Activated CD8-positive, alpha-beta T cell treated with anti-CD3 and anti-CD28 coated beads for 36 hours (primary cell): Measurements from ENCODE around the gene ORM1. TPM values are rescaled to one million over a fixed set of nuclear protein-coding genes. Genes with fewer than 3 reads are reported as not detected.

ENCODE experiments used
- ATAC-seq: fragments of 200-7000 bp; cut with Tn5 transposase; one replicate; pipeline ENCODE4 v1.10.0; 2021; ENCODE audit warnings: mild to moderate bottlenecking, moderate library complexity
- CTCF ChIA-PET: fragments of 350-600 bp; sonication (Branson Sonifier 250); formaldehyde crosslinking; loops from one replicate; lab custom pipeline; 2021; ENCODE audit warnings: antibody characterized with exemption; lab: Charles Lee
- POLR2A ChIA-PET: fragments of 350-600 bp; sonication (Branson Sonifier 250); formaldehyde crosslinking; loops from one replicate; lab custom pipeline; 2021; ENCODE audit warnings: antibody characterized with exemption; lab: Charles Lee
- DNase-seq: peaks from one replicate; pipeline ENCODE4 v3.0.0-alpha.2; 2020
- H3K27ac Mint-ChIP-seq: one replicate; pipeline ENCODE4 v1.8.0; 2021; ENCODE audit warnings: mild to moderate bottlenecking, mixed read lengths
- H3K27me3 Mint-ChIP-seq: one replicate; pipeline ENCODE4 v1.8.0; 2021; ENCODE audit warnings: mixed read lengths
- H3K36me3 Mint-ChIP-seq: one replicate; pipeline ENCODE4 v1.8.0; 2021; ENCODE audit warnings: low read depth, mixed read lengths
- H3K4me1 Mint-ChIP-seq: one replicate; pipeline ENCODE4 v1.8.0; 2021; ENCODE audit warnings: low read depth, mixed read lengths
- H3K4me3 Mint-ChIP-seq: one replicate; pipeline ENCODE4 v1.8.0; 2021; ENCODE audit warnings: mild to moderate bottlenecking, moderate library complexity, mixed read lengths
- H3K9me3 Mint-ChIP-seq: one replicate; pipeline ENCODE4 v1.8.0; 2021; ENCODE audit warnings: mixed read lengths
- CTCF ChIP-seq: fragments of 200-600 bp; IDR thresholded peaks from one replicate; pipeline ENCODE4 v1.8.0; 2022; ENCODE audit warnings: antibody characterized with exemption, mild to moderate bottlenecking
- intact Hi-C: fragments of 100-400 bp; cut with micrococcal nuclease; formaldehyde crosslinking; loops from one replicate; pipeline ENCODE4 v1.10.0; 2022
- total RNA-seq, 2 experiments: library from RNA; stranded (reverse); gene quantifications; one replicate each; pipeline ENCODE4 v1.2.3, GENCODE V29; 2021

Gene ORM1
- total RNA-seq, 2 experiments from 2014 or later: not detected

DNA sequence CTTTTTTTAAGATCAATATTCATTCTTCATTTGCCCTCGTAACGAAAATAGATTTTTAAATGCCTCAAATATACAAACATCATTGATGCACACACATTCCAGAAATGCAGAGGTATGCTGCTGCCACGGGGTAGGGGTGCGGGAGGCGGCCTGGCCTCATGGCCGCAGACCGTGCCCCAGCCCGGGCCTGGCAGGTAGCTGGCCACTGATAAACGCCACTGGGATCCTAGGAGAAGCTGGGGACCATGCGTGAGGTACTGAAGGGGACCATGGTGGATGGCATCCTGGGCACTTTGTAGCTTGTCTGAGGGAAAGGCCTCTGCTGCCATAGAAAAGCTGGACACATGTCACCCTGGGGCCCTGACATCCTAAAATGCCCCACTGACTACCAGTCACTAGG lies 13.3 kb downstream of the ORM1 start:
- intact Hi-C loops: no loop called here
- ATAC-seq: no peak
- Mint-ChIP-seq H3K27ac (peak overlapping the region; percentile 55), H3K4me3 (no peak overlapping the region), H3K4me1 (peaks cover 33% of the 10 kb centered on the region), H3K36me3 (peaks cover 61% of the 10 kb centered on the region), H3K9me3 (peaks cover 8% of the 10 kb centered on the region), H3K27me3 (no peaks in the 10 kb centered on the region)
- DNase-seq: no peak
- CTCF ChIA-PET: interaction anchor here (1.3 to 9.9 kb wide), 3 partner anchors 15 to 70 kb away, joined by 3 to 98 read pairs (median 4); partner anchors contain the start of gene AKNA
- POLR2A ChIA-PET: interaction anchor here (0.9 to 18.4 kb wide), 3 partner anchors 11 to 48 kb away, joined by 4 to 277 read pairs (median 4); partner anchors contain the start of gene AKNA
- TF ChIP-seq CTCF: no peak

DNA sequence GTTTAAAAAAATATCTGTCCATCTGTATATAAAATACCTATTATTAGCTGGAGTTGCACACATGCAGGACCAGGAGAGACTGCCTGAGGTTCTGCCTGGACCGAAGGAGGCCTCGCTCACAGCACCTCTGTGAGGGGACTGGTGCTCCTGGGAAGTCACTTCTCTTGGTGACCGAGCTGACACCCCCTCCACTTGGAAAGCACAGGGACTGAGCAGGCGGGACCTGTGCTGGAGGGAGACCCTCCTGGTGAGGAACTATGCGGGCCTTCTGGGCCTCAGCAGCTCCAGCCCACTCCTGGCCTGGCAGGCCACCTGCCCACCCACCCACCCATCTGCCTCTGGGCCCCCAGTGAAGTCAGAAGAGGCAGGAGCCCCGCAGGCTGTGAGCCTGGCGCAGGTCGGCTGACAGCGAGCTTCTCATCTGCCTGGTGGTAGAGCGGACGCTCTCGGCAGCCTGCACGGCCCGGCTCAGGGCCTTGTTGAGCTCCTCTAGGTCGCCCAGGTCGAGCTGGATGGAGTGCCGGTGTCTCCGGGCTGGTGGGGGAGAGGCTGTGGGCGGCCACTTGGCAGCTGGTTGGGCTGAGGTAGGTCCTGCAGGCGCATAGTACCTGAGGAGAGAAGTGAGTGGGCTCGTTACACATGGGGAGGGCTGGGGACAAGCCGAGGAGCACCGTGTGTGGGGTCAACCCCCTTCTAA lies 13.9 kb downstream of the ORM1 start:
- intact Hi-C loops: no loop called here
- H3K27ac Mint-ChIP-seq: peak overlapping the region; percentile 61
- peaks cover 8% of the 10 kb centered on the region for H3K9me3 Mint-ChIP-seq
- ATAC-seq (no peak), DNase-seq (no peak)
- H3K4me1 Mint-ChIP-seq: peaks cover 32% of the 10 kb centered on the region
- TF ChIP-seq CTCF: no peak
- H3K4me3 Mint-ChIP-seq: no peak overlapping the region
- peaks cover 68% of the 10 kb centered on the region for H3K36me3 Mint-ChIP-seq
- CTCF ChIA-PET: interaction anchor here (0.6 to 9.9 kb wide), 4 partner anchors 13 to 69 kb away, joined by 3 to 98 read pairs (median 4); partner anchors contain the start of gene AKNA
- H3K27me3 Mint-ChIP-seq: no peaks in the 10 kb centered on the region
- POLR2A ChIA-PET: interaction anchor here (0.8 to 18.4 kb wide), 4 partner anchors 10 to 48 kb away, joined by 4 to 277 read pairs (median 4); partner anchors contain the start of gene AKNA

- DNase-seq (no peak), ATAC-seq (no peak)
- Mint-ChIP-seq H3K4me3 (no peak overlapping the region), H3K36me3 (peaks cover 77% of the 10 kb centered on the region), H3K9me3 (peaks cover 8% of the 10 kb centered on the region), H3K4me1 (peaks cover 27% of the 10 kb centered on the region), H3K27me3 (no peaks in the 10 kb centered on the region), H3K27ac (peak overlapping the region; percentile 50)
- POLR2A ChIA-PET: interaction anchor here (0.7 to 18.4 kb wide), 2 partner anchors 10 to 46 kb away, joined by 3 to 277 read pairs; partner anchors contain the start of gene AKNA
- no peak for TF ChIP-seq CTCF
- CTCF ChIA-PET: interaction anchor here (0.7 to 9.9 kb wide), 8 partner anchors 9 to 67 kb away, joined by 3 to 98 read pairs (median 9); partner anchors contain the start of gene AKNA
- intact Hi-C loops: no loop called here
Measured at GRCh38 chr9:114338187-114338586, 15.3 kb downstream of the ORM1 start.

- H3K4me1 Mint-ChIP-seq: peaks cover 34% of the 10 kb centered on the region
- peak; percentile 84 for TF ChIP-seq CTCF
- H3K27me3 Mint-ChIP-seq: no peaks in the 10 kb centered on the region
- H3K9me3 Mint-ChIP-seq: peaks cover 7% of the 10 kb centered on the region
- ATAC-seq: peak; percentile 70
- peak overlapping the region; percentile 49 for H3K27ac Mint-ChIP-seq
- peaks cover 87% of the 10 kb centered on the region for H3K36me3 Mint-ChIP-seq
- intact Hi-C loops: no loop called here
- H3K4me3 Mint-ChIP-seq: no peak overlapping the region
- peak; percentile 71 for DNase-seq
- CTCF ChIA-PET: interaction anchor here (0.6 to 9.9 kb wide), 9 partner anchors 8 to 66 kb away, joined by 3 to 98 read pairs (median 8); partner anchors contain the start of gene AKNA
- POLR2A ChIA-PET: interaction anchor here (1.1 to 18.4 kb wide), 5 partner anchors 10 to 165 kb away, joined by 3 to 277 read pairs (median 5); partner anchors contain the start of gene AKNA
Measured at GRCh38 chr9:114339130-114339908, 16.4 kb downstream of the ORM1 start.
